Smooth muscle cell (in vitro differentiated cells): ENCODE results near the gene FLAD1. TPM values are rescaled to one million over a fixed set of nuclear protein-coding genes. Genes with fewer than 3 reads are reported as not detected.

Source experiments
- DNase-seq: peaks from one replicate; lab custom pipeline; 2025; ENCODE audit not compliant: unreplicated experiment; lab: John Stamatoyannopoulos, UW
- H2AFZ ChIP-seq: fragments of 200-600 bp; sonication (generic); 2 replicates; pipeline ENCODE4 v1.6.0; 2016; ENCODE audit warnings: antibody characterized with exemption, low read depth, mild to moderate bottlenecking
- H3F3A ChIP-seq: fragments of 200-600 bp; sonication (generic); 2 replicates; pipeline ENCODE4 v1.6.0; 2017; ENCODE audit warnings: antibody characterized with exemption, low read depth
- H3K27ac ChIP-seq: fragments of 200-600 bp; sonication (generic); 2 replicates; pipeline ENCODE4 v1.5.1; 2016; ENCODE audit warnings: low read depth, mild to moderate bottlenecking
- H3K27me3 ChIP-seq: fragments of 200-600 bp; sonication (generic); 2 replicates; pipeline ENCODE4 v1.6.1; 2016; ENCODE audit warnings: low read depth, mild to moderate bottlenecking
- H3K36me3 ChIP-seq: fragments of 200-600 bp; sonication (generic); 2 replicates; pipeline ENCODE4 v1.5.1; 2016; ENCODE audit warnings: low read depth
- H3K4me1 ChIP-seq: fragments of 200-600 bp; sonication (generic); 2 replicates; pipeline ENCODE4 v1.5.1; 2016; ENCODE audit warnings: low read depth
- H3K4me2 ChIP-seq: fragments of 200-600 bp; sonication (generic); 2 replicates; pipeline ENCODE4 v1.6.0; 2016; ENCODE audit warnings: mild to moderate bottlenecking
- H3K4me3 ChIP-seq: fragments of 200-600 bp; sonication (generic); 2 replicates; pipeline ENCODE4 v1.5.1; 2016; ENCODE audit warnings: mild to moderate bottlenecking
- H3K79me2 ChIP-seq: fragments of 200-600 bp; sonication (generic); 2 replicates; pipeline ENCODE4 v1.6.0; 2016; ENCODE audit warnings: low read depth, mild to moderate bottlenecking
- H3K9ac ChIP-seq: fragments of 200-600 bp; sonication (generic); 2 replicates; pipeline ENCODE4 v1.6.0; 2016; ENCODE audit warnings: low read depth
- H3K9me3 ChIP-seq: fragments of 200-600 bp; sonication (generic); replicated peaks from 2 replicates; pipeline ENCODE4 v1.5.1; 2016; ENCODE audit warnings: low read depth
- H4K20me1 ChIP-seq: fragments of 200-600 bp; sonication (generic); 2 replicates; pipeline ENCODE4 v1.6.0; 2016; ENCODE audit warnings: low read depth
- CTCF ChIP-seq: fragments of 200-600 bp; sonication (generic); IDR thresholded peaks from 2 replicates; pipeline ENCODE4 v1.5.1; 2017; ENCODE audit warnings: borderline replicate concordance, mild to moderate bottlenecking, antibody characterized with exemption; ENCODE audit not compliant: insufficient read depth, poor library complexity, severe bottlenecking
- WGBS: methylation state at CpG from one replicate; pipeline ENCODE4 v1.1.7; 2016; ENCODE audit warnings: low lambda C conversion rate; 5-methylcytosine and 5-hydroxymethylcytosine counted together
- polyA plus RNA-seq: library from polyadenylated mRNA; unstranded; fragments of >200 nt; fragmentation: Nextera tagmentation; extraction: Ambion mirVana; gene quantifications from 2 replicates; pipeline ENCODE4 v1.2.1, GENCODE V29; 2016
- total RNA-seq: library from RNA; depleted of rRNA; stranded (reverse); fragments of >200 nt; gene quantifications from 2 replicates; pipeline ENCODE4 v1.2.3, GENCODE V29; 2014

Gene FLAD1
- total and polyA plus RNA-seq, 2 experiments from 2014 or later, result 31.1 to 51.4 TPM

GRCh38 chr1:155005076-155006011, 22.2 kb downstream of the FLAD1 start:
- no peak for DNase-seq
- Histone ChIP-seq H3K36me3 (no peaks in the 10 kb centered on the region), H3K9me3 (no peaks in the 10 kb centered on the region), H3K4me3 (no peak overlapping the region), H3K4me1 (peaks cover 20% of the 10 kb centered on the region), H3K4me2 (no peak overlapping the region), H3K9ac (no peak overlapping the region), H3K27ac (no peak overlapping the region), H4K20me1 (peaks cover 44% of the 10 kb centered on the region), H2AFZ (no peak overlapping the region), H3K79me2 (peaks cover 49% of the 10 kb centered on the region), H3F3A (peaks cover 6% of the 10 kb centered on the region), H3K27me3 (no peaks in the 10 kb centered on the region)
- 94% methylated on average over 12 of the region's 17 CpGs for WGBS
- no peak for TF ChIP-seq CTCF

GRCh38 chr1:155006601-155007101, 23.5 kb downstream of the FLAD1 start:
- no peak for TF ChIP-seq CTCF
- Histone ChIP-seq H3F3A (no peaks in the 10 kb centered on the region), H3K4me1 (peaks cover 32% of the 10 kb centered on the region), H3K36me3 (no peaks in the 10 kb centered on the region), H3K9ac (no peak overlapping the region), H3K9me3 (no peaks in the 10 kb centered on the region), H3K4me3 (no peak overlapping the region), H3K4me2 (no peak overlapping the region), H4K20me1 (peaks cover 55% of the 10 kb centered on the region), H3K79me2 (peaks cover 49% of the 10 kb centered on the region), H2AFZ (no peak overlapping the region), H3K27me3 (no peaks in the 10 kb centered on the region), H3K27ac (no peak overlapping the region)
- 71% methylated on average over 2 of the region's 2 CpGs for WGBS
- no peak for DNase-seq

- DNase-seq, result no peak
- no peak overlapping the region for H3K27ac ChIP-seq
- peaks cover 37% of the 10 kb centered on the region for H3K4me1 ChIP-seq
- no peaks in the 10 kb centered on the region for H3K9me3 ChIP-seq
- peaks cover 49% of the 10 kb centered on the region for H3K79me2 ChIP-seq
- no peaks in the 10 kb centered on the region for H3K36me3 ChIP-seq
- no peak for TF ChIP-seq CTCF
- H3K4me2 ChIP-seq, result no peak overlapping the region
- H3K27me3 ChIP-seq, result no peaks in the 10 kb centered on the region
- H3K9ac ChIP-seq, result no peak overlapping the region
- 96% methylated on average over 4 of the region's 6 CpGs for WGBS
- no peaks in the 10 kb centered on the region for H3F3A ChIP-seq
- no peak overlapping the region for H3K4me3 ChIP-seq
- no peak overlapping the region for H2AFZ ChIP-seq
- H4K20me1 ChIP-seq, result peaks cover 61% of the 10 kb centered on the region
Measured at GRCh38 chr1:155007251-155007828, 24.2 kb downstream of the FLAD1 start.
